COR-L47 (cell line): ENCODE measurements around the gene DELE1.

Experiments used
- DNase-seq: peaks from one replicate; lab custom pipeline; 2025; lab: John Stamatoyannopoulos, UW

The DELE1 gene

GRCh38 chr5:141958113-141958512 is 34.4 kb downstream of the DELE1 start, which contains the start of gene PCDH12:
PCDH12 (minus strand) TSS chr5:141958202; CDS start chr5:141957851, 351 bp downstream.
- DNase-seq: peak; percentile 31

- no peak for DNase-seq
Observed at GRCh38 chr5:141958546-141959172, 35.0 kb downstream of the DELE1 start.

- no peak for DNase-seq
Observed at GRCh38 chr5:141960018-141960417, 36.3 kb downstream of the DELE1 start.

- peak; percentile 85 for DNase-seq
Observed at GRCh38 chr5:141960449-141961323, 37.0 kb downstream of the DELE1 start.

GRCh38 chr5:141961466-141961865 is 37.8 kb downstream of the DELE1 start:
- no peak for DNase-seq

- no peak for DNase-seq
Observed at GRCh38 chr5:141963701-141964100, 40.0 kb downstream of the DELE1 start.

GRCh38 chr5:141965071-141965470 is 41.4 kb downstream of the DELE1 start:
- no peak for DNase-seq

GRCh38 chr5:141966275-141966962 is 42.7 kb downstream of the DELE1 start:
- DNase-seq: no peak

GRCh38 chr5:141966963-141967333 is 43.3 kb downstream of the DELE1 start:
- no peak for DNase-seq

GRCh38 chr5:141968914-141969608 is 45.4 kb downstream of the DELE1 start, which contains the start of gene RNF14:
RNF14 (plus strand) TSS chr5:141969105; CDS start chr5:141973589, 4,484 bp downstream.
- peak; percentile 92 for DNase-seq

- DNase-seq: no peak
Observed at GRCh38 chr5:141969783-141970771, 46.4 kb downstream of the DELE1 start.

GRCh38 chr5:141973871-141974595 is 50.4 kb downstream of the DELE1 start:
- DNase-seq: no peak

GRCh38 chr5:141976176-141976575 is 52.5 kb downstream of the DELE1 start:
- no peak for DNase-seq

- no peak for DNase-seq
Observed at GRCh38 chr5:141978389-141978788, 54.7 kb downstream of the DELE1 start.

- DNase-seq: no peak
Observed at GRCh38 chr5:141982626-141983025, 59.0 kb downstream of the DELE1 start.

GRCh38 chr5:141986072-141986471 is 62.4 kb downstream of the DELE1 start:
- no peak for DNase-seq

- no peak for DNase-seq
Observed at GRCh38 chr5:141989720-141990119, 66.0 kb downstream of the DELE1 start.
